HepG2 (cell line): ENCODE data around the gene OVCA2. TPM values are rescaled to one million over a fixed set of nuclear protein-coding genes. Genes with fewer than 3 reads are reported as not detected.

Experiments used
- ATAD3A ChIP-seq: sonication (generic); formaldehyde crosslinking; IDR thresholded peaks from 2 replicates; pipeline ENCODE4 v1.4.0; 2020; ENCODE audit warnings: missing genetic modification reagents
- E2F1 ChIP-seq: sonication (generic); formaldehyde crosslinking; IDR thresholded peaks from 2 replicates; pipeline ENCODE4 v1.5.0; 2020; ENCODE audit warnings: missing genetic modification reagents
- EED ChIP-seq: sonication (generic); formaldehyde crosslinking; IDR thresholded peaks from 2 replicates; pipeline ENCODE4 v1.5.0; 2020; ENCODE audit warnings: mild to moderate bottlenecking, missing genetic modification reagents
- GPBP1L1 ChIP-seq: sonication (generic); formaldehyde crosslinking; IDR thresholded peaks from 2 replicates; pipeline ENCODE4 v1.5.0; 2020; ENCODE audit warnings: mild to moderate bottlenecking, missing genetic modification reagents
- JARID2 ChIP-seq: sonication (generic); formaldehyde crosslinking; IDR thresholded peaks from 2 replicates; pipeline ENCODE4 v1.8.1; 2023; ENCODE audit warnings: missing genetic modification reagents, inconsistent platforms; ENCODE audit not compliant: insufficient replicate concordance
- LRRFIP1 ChIP-seq: sonication (generic); formaldehyde crosslinking; conservative IDR thresholded peaks from 2 replicates; pipeline ENCODE4 v1.4.0; 2020; ENCODE audit warnings: missing genetic modification reagents
- MEIS1 ChIP-seq: sonication (generic); formaldehyde crosslinking; IDR thresholded peaks from 2 replicates; pipeline ENCODE4 v1.9.0; 2021; ENCODE audit warnings: mild to moderate bottlenecking, missing genetic modification reagents, moderate library complexity, borderline replicate concordance
- PCBP1 ChIP-seq: fragments of 200-400 bp; formaldehyde crosslinking; IDR thresholded peaks from 2 replicates; pipeline ENCODE4 v1.6.1; 2017; ENCODE audit warnings: mild to moderate bottlenecking, low read depth, low read length, borderline replicate concordance
- RNF2 ChIP-seq: fragments of 450-650 bp; conservative IDR thresholded peaks from 2 replicates; pipeline ENCODE4 v1.6.1; 2016; ENCODE audit warnings: low read depth
- SMAD1 ChIP-seq: sonication (generic); formaldehyde crosslinking; IDR thresholded peaks from 2 replicates; pipeline ENCODE4 v1.4.0; 2020; ENCODE audit warnings: missing genetic modification reagents, low read depth, mild to moderate bottlenecking, borderline replicate concordance
- TMF1 ChIP-seq: sonication (generic); formaldehyde crosslinking; IDR thresholded peaks from 2 replicates; pipeline ENCODE4 v1.8.1; 2022; ENCODE audit warnings: low read depth, missing genetic modification reagents
- ZBTB39 ChIP-seq: sonication (generic); formaldehyde crosslinking; IDR thresholded peaks from 2 replicates; pipeline ENCODE4 v1.5.0; 2020; ENCODE audit warnings: missing genetic modification reagents
- ZNF253 ChIP-seq: sonication (generic); formaldehyde crosslinking; IDR thresholded peaks from 2 replicates; pipeline ENCODE4 v1.8.0; 2022; ENCODE audit warnings: mild to moderate bottlenecking, missing genetic modification reagents, borderline replicate concordance
- ZNF354B ChIP-seq: sonication (generic); formaldehyde crosslinking; IDR thresholded peaks from 2 replicates; pipeline ENCODE4 v1.8.0; 2022; ENCODE audit warnings: mild to moderate bottlenecking, missing genetic modification reagents
- ZNF512B ChIP-seq: sonication (generic); formaldehyde crosslinking; IDR thresholded peaks from 2 replicates; pipeline ENCODE4 v1.5.1; 2020; ENCODE audit warnings: missing genetic modification reagents, mild to moderate bottlenecking, borderline replicate concordance
- ZNF75D ChIP-seq: sonication (generic); formaldehyde crosslinking; IDR thresholded peaks from 2 replicates; pipeline ENCODE4 v1.8.1; 2023; ENCODE audit warnings: missing genetic modification reagents, mild to moderate bottlenecking, borderline replicate concordance
- ZNF776 ChIP-seq: sonication (generic); formaldehyde crosslinking; IDR thresholded peaks from 2 replicates; pipeline ENCODE4 v1.4.0; 2020; ENCODE audit warnings: mild to moderate bottlenecking, missing genetic modification reagents
- ZNF850 ChIP-seq: sonication (generic); formaldehyde crosslinking; conservative IDR thresholded peaks from 2 replicates; pipeline ENCODE4 v1.9.0; 2021; ENCODE audit warnings: mild to moderate bottlenecking, missing genetic modification reagents
- ZSCAN22 ChIP-seq: sonication (generic); formaldehyde crosslinking; IDR thresholded peaks from 2 replicates; pipeline ENCODE4 v1.4.0; 2020; ENCODE audit warnings: mild to moderate bottlenecking, missing genetic modification reagents
- polyA plus RNA-seq, 8 experiments: library from polyadenylated mRNA; depleted of rRNA in 3 of 8; stranded (reverse) in 7 of 8; unstranded in 1 of 8; fragments of >200 nt; fragmentation: Illumina TruSeq in 4 of 8; extraction: Trizol in 4 of 8; gene quantifications; 2 replicates each; pipeline versions ENCODE4 v1.2.1 to v1.2.3, GENCODE V29; 2011 to 2016; ENCODE audit warnings: low read depth in 4 of 8, missing spikeins in 1 of 8, mixed read lengths in 1 of 8; ENCODE audit not compliant: insufficient read depth in 1 of 8
- total RNA-seq, 5 experiments: library from RNA; depleted of rRNA; stranded (reverse); fragments of >200 nt; fragmentation: Illumina TruSeq; extraction: Trizol; gene quantifications; 2 replicates each; pipeline ENCODE4 v1.2.3, GENCODE V29; 2016; ENCODE audit warnings: low read depth in 1 of 5

The OVCA2 gene
- total and polyA plus RNA-seq, 2 of the 13 experiments (the other 11 are each of a cell fraction or from before 2014, with no cell fraction given): 23.7 to 28.2 TPM

GRCh38 chr17:1997289-1997926, 44.4 kb upstream of the OVCA2 start (continued):
- TF ChIP-seq ZNF512B (CRISPR knock-in tag) (no peak), ZNF253 (no peak), ATAD3A (no peak), ZNF354B (CRISPR knock-in tag) (no peak), SMAD1 (CRISPR knock-in tag) (no peak), E2F1 (no peak), ZNF75D (no peak), PCBP1 (no peak), MEIS1 (CRISPR knock-in tag) (0 out of 2 replicates have a peak, but pooled peaks have one; percentile 2), EED (CRISPR knock-in tag) (no peak), ZNF776 (CRISPR knock-in tag) (no peak), GPBP1L1 (CRISPR knock-in tag) (no peak), TMF1 (no peak), LRRFIP1 (no peak), ZNF850 (no peak), RNF2 (no peak; the same call in 1 of the 2 replicates), JARID2 (CRISPR knock-in tag) (peak; percentile 40), ZSCAN22 (peak; percentile 11; the same call in 1 of the 2 replicates), ZBTB39 (CRISPR knock-in tag) (no peak)
